Neuronal stem cell (in vitro differentiated cells): ENCODE data around the gene OGA.

Experiments
- DNase-seq: peaks from one replicate; pipeline ENCODE4 v3.0.0-alpha.2; 2013; ENCODE audit warnings: low spot score
- H2AFZ ChIP-seq: one replicate; pipeline ENCODE4 v1.6.1; 2013; ENCODE audit warnings: mild to moderate bottlenecking, low read length, inconsistent platforms
- H2AK5ac ChIP-seq: 2 replicates; pipeline ENCODE4 v1.6.1; 2013; ENCODE audit warnings: low read depth, mild to moderate bottlenecking, inconsistent platforms, low read length, moderate library complexity, mixed read lengths
- H2BK120ac ChIP-seq: 2 replicates; pipeline ENCODE4 v1.6.1; 2013; ENCODE audit warnings: low read depth, mild to moderate bottlenecking, inconsistent platforms, low read length, moderate library complexity, mixed read lengths
- H2BK12ac ChIP-seq: one replicate; pipeline ENCODE4 v1.6.1; 2013; ENCODE audit warnings: low read length, inconsistent platforms
- H2BK15ac ChIP-seq: 2 replicates; pipeline ENCODE4 v1.6.1; 2013; ENCODE audit warnings: mild to moderate bottlenecking, low read length, inconsistent platforms, mixed read lengths
- H2BK5ac ChIP-seq: one replicate; pipeline ENCODE4 v1.6.1; 2013; ENCODE audit warnings: inconsistent platforms, mild to moderate bottlenecking, low read length, moderate library complexity
- H3K14ac ChIP-seq: one replicate; pipeline ENCODE4 v1.6.1; 2013; ENCODE audit warnings: low read length, inconsistent platforms
- H3K18ac ChIP-seq: 2 replicates; pipeline ENCODE4 v1.6.1; 2013; ENCODE audit warnings: low read length, inconsistent platforms
- H3K23ac ChIP-seq: 2 replicates; pipeline ENCODE4 v1.6.1; 2013; ENCODE audit warnings: low read depth, mild to moderate bottlenecking, mixed read lengths, low read length, inconsistent platforms; ENCODE audit not compliant: poor library complexity
- H3K27ac ChIP-seq: replicated peaks from 3 replicates; pipeline ENCODE4 v1.5.1; 2013; ENCODE audit warnings: low read length, inconsistent platforms
- H3K27me3 ChIP-seq, 3 experiments: 2 replicates each; pipeline ENCODE4 v1.6.1; 2013; ENCODE audit warnings: low read length in 3 of 3, mild to moderate bottlenecking in 2 of 3, inconsistent platforms in 1 of 3, low read depth in 1 of 3, mixed read lengths in 1 of 3, moderate library complexity in 1 of 3; ENCODE audit not compliant: control insufficient read depth in 3 of 3, insufficient read depth in 3 of 3
- H3K36me3 ChIP-seq, 2 donors: replicated peaks in 1 of 2; 2 replicates each; pipeline ENCODE4 v1.6.1; 2013; ENCODE audit warnings: low read length in 2 of 2; ENCODE audit not compliant: control insufficient read depth in 2 of 2, insufficient read depth in 2 of 2
- H3K4ac ChIP-seq: 2 replicates; pipeline ENCODE4 v1.6.1; 2013; ENCODE audit warnings: inconsistent platforms, mild to moderate bottlenecking, low read length, moderate library complexity
- H3K4me1 ChIP-seq, 2 donors: 1 replicate in 1 of 2; 2 replicates in 1 of 2; pipeline ENCODE4 v1.6.1; 2013; ENCODE audit warnings: low read length in 2 of 2, low read depth in 1 of 2; ENCODE audit not compliant: control insufficient read depth in 2 of 2, insufficient read depth in 1 of 2
- H3K4me2 ChIP-seq: one replicate; pipeline ENCODE4 v1.6.1; 2013; ENCODE audit warnings: mild to moderate bottlenecking, low read length, inconsistent platforms; ENCODE audit not compliant: insufficient read depth, poor library complexity, severe bottlenecking
- H3K4me3 ChIP-seq, 2 donors: 2 replicates each; pipeline ENCODE4 v1.5.1; 2013; ENCODE audit warnings: low read length in 2 of 2, mild to moderate bottlenecking in 2 of 2, inconsistent platforms in 1 of 2, moderate library complexity in 1 of 2
- H3K79me1 ChIP-seq: one replicate; pipeline ENCODE4 v1.6.1; 2013; ENCODE audit warnings: low read depth, mild to moderate bottlenecking, inconsistent platforms, low read length, moderate library complexity
- H3K9ac ChIP-seq: one replicate; pipeline ENCODE4 v1.6.1; 2013; ENCODE audit warnings: mild to moderate bottlenecking, low read depth, low read length, inconsistent platforms; ENCODE audit not compliant: poor library complexity
- H3K9me3 ChIP-seq, 2 donors: replicated peaks in 1 of 2; 2 replicates each; pipeline versions ENCODE3 to v1.6.1; 2013; ENCODE audit warnings: low read length in 2 of 2, mild to moderate bottlenecking in 2 of 2, inconsistent platforms in 1 of 2, low read depth in 1 of 2, mixed read lengths in 1 of 2, moderate library complexity in 1 of 2; ENCODE audit not compliant: control insufficient read depth in 2 of 2, insufficient read depth in 1 of 2
- H4K8ac ChIP-seq: one replicate; pipeline ENCODE4 v1.6.1; 2013; ENCODE audit warnings: low read depth, mild to moderate bottlenecking, inconsistent platforms, low read length, moderate library complexity
- H4K91ac ChIP-seq: one replicate; pipeline ENCODE4 v1.6.1; 2013; ENCODE audit warnings: low read length, low read depth, mild to moderate bottlenecking, inconsistent platforms; ENCODE audit not compliant: poor library complexity
- WGBS, 2 donors: extraction: QIAGEN DNeasy Blood & Tissue Kit; methylation state at CpG; one replicate each; pipeline ENCODE4 v1.1.7; 2013; ENCODE audit warnings: missing lambda C conversion rate in 2 of 2, mixed read lengths in 1 of 2; ENCODE audit not compliant: insufficient read length in 2 of 2, insufficient replicate concordance in 1 of 2; ENCODE audit errors: extremely low coverage in 2 of 2; 5-methylcytosine and 5-hydroxymethylcytosine counted together

OGA gene

GRCh38 chr10:101741938-101742337 lies 76.3 kb downstream of the OGA start:
- Histone ChIP-seq H3K36me3 (no peaks in the 10 kb centered on the region), H3K18ac (no peak overlapping the region), H3K4ac (no peak overlapping the region), H3K4me3 (no peak overlapping the region), H2BK12ac (no peak overlapping the region), H3K4me2 (no peak overlapping the region), H3K9me3 (peaks cover 2 to 3% of the 10 kb centered on the region in 2 donors), H2AFZ (no peak overlapping the region), H2BK15ac (no peak overlapping the region), H3K27ac (no peak overlapping the region), H3K4me1 (no peaks in the 10 kb centered on the region), H2BK120ac (no peak overlapping the region), H3K27me3 (peaks cover 0 to 88% (median 0%) of the 10 kb centered on the region in 3 experiments), H2BK5ac (no peak overlapping the region), H4K8ac (no peak overlapping the region), H3K23ac (no peak overlapping the region), H2AK5ac (no peak overlapping the region), H4K91ac (no peak overlapping the region), H3K9ac (no peak overlapping the region), H3K14ac (no peak overlapping the region), H3K79me1 (no peaks in the 10 kb centered on the region)
- no CpG with 5 or more reads among the region's 2 CpGs for WGBS, 2 donors
- DNase-seq: no peak

DNA sequence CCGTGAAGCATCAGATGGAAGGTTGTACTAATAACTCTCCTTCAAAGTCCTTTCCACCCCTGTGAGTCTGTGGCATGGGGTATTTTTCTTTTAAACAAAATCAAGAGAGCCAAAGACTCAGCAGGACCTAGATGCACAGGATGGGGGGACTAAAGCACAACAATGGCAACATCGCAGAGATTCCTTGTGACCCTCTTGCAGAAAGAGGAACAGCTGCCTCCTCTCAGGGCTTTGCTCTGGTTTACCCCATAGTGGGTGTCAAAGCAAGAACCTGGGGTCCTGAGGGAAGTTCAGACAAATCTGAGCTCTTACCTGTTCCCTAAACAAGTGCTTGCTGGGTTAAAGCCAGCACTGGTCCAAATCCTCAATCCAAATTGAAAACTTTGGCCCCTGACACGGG lies 81.6 kb downstream of the OGA start:
- Histone ChIP-seq H3K79me1 (no peaks in the 10 kb centered on the region), H3K9me3 (peaks cover 2 to 3% of the 10 kb centered on the region in 2 donors), H2AFZ (no peak overlapping the region), H3K27ac (peak overlapping the region; percentile 52), H3K18ac (peak overlapping the region; percentile 15), H4K91ac (no peak overlapping the region), H3K4me2 (no peak overlapping the region), H3K4me1 (peaks cover 0 to 10% of the 10 kb centered on the region in 2 donors), H3K9ac (no peak overlapping the region), H2BK120ac (no peak overlapping the region), H3K23ac (no peak overlapping the region), H3K14ac (no peak overlapping the region), H2BK15ac (no peak overlapping the region), H2BK12ac (no peak overlapping the region), H3K36me3 (no peaks in the 10 kb centered on the region), H4K8ac (no peak overlapping the region), H3K27me3 (peaks cover 0 to 76% (median 0%) of the 10 kb centered on the region in 3 experiments), H3K4me3 (no peak overlapping the region), H2BK5ac (no peak overlapping the region), H3K4ac (peak overlapping the region; percentile 39), H2AK5ac (no peak overlapping the region)
- no CpG with 5 or more reads among the region's 3 CpGs for WGBS, 2 donors
- DNase-seq: no peak
